ENCODE data around the gene SLC26A11.

DNA sequence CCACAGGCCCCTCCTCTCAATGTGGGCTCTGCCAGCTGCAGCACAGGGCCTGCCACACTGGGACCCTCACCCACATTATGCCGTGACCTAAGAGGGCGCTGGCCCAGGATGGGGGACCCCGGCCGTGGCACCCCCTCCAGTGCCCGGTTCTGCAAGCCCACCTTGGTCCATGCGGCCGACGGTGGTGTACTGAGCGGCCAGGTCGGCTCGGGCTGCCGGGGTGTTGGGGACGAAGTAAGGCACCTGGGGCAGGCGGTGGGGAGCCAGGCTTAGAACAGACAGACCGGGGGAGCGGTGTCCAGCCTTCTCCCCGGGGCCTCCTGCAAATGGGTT is 6.6 kb upstream of the SLC26A11 start:
- TF ChIP-seq, protein P1, sequence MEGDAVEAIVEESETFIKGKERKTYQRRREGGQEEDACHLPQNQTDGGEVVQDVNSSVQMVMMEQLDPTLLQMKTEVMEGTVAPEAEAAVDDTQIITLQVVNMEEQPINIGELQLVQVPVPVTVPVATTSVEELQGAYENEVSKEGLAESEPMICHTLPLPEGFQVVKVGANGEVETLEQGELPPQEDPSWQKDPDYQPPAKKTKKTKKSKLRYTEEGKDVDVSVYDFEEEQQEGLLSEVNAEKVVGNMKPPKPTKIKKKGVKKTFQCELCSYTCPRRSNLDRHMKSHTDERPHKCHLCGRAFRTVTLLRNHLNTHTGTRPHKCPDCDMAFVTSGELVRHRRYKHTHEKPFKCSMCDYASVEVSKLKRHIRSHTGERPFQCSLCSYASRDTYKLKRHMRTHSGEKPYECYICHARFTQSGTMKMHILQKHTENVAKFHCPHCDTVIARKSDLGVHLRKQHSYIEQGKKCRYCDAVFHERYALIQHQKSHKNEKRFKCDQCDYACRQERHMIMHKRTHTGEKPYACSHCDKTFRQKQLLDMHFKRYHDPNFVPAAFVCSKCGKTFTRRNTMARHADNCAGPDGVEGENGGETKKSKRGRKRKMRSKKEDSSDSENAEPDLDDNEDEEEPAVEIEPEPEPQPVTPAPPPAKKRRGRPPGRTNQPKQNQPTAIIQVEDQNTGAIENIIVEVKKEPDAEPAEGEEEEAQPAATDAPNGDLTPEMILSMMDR (IDR thresholded peaks at IDR 0.05; ENCODE audit: low read depth, low read length), result no peak
- TF ChIP-seq POLR2A (IDR thresholded peaks at IDR 0.05; ENCODE audit: extremely low read depth, insufficient read length), result no peak
